ENCODE measurements around the gene XYLB. TPM values are rescaled to one million over a fixed set of nuclear protein-coding genes. Genes with fewer than 3 reads are reported as not detected.
A peak's percentile ranks its signal among the peaks of the same experiment; 100 is the strongest.
"Not testable (repeated sequence)": the region's sequence is repeated elsewhere in the genome, so short reads cannot be mapped to it uniquely, and the experiment has no call there.

Gene XYLB
- total RNA-seq (1 to 10 TPM in 3 of 5 donors, under 1 TPM in 2; 0.59 to 1.9 (median 1.0) TPM), total RNA-seq (0.09 to 7.9 (median 0.83) reads per million in 29 experiments)
- 2.5 TPM for total RNA-seq (2013)

DNA sequence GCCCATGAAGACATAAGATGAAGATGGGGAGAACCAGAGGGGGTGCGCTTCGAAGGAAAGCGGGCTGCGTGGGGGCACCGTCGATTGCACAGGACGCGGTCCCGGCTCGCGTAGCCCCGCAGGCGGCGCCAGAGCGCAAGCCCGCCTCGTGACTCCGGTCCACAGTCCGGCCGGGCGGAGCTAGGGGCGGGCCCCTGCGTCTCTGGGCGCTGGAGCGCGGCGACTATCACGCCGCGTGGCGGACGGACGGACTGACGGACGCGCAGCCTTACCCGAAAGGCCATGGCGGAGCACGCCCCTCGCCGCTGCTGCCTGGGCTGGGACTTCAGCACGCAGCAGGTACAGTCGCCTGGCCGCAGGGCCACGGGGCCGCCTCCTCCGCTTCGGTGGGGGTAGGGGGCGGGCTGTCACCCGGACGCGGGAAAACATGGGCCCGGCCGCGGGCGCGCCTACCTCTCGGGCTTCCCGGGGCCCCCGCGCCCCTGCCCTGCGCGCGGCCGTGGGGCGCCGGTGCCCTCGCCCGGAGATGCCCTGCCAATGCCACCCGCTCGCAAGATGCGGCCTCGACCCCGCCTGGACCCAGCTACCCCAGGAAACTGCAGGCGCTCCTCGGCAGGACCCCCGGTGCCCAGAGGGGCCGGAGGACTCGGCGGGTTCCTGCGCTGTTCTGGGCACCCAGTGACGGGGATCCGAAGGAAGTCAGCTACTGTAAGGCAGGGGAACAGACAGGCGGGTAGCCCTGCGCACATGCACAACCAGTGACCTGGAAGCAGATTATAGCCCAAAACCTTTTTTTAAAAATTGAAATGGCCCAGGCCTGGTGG, at the start of gene XYLB:
Gene XYLB (plus strand): TSS at position 199 of the 824 bp plus-strand sequence. CDS start 84 bp downstream, at position 283.
- ATAC-seq (replicated peaks in 1 of 4) = peak; percentile 97 to 98 (median 98)
- no peak within 1 kb of the TSS for H3K27ac ChIP-seq (ENCODE audit: low read length)
- H3K27ac Mint-ChIP-seq = no peak within 1 kb of the TSS

DNA sequence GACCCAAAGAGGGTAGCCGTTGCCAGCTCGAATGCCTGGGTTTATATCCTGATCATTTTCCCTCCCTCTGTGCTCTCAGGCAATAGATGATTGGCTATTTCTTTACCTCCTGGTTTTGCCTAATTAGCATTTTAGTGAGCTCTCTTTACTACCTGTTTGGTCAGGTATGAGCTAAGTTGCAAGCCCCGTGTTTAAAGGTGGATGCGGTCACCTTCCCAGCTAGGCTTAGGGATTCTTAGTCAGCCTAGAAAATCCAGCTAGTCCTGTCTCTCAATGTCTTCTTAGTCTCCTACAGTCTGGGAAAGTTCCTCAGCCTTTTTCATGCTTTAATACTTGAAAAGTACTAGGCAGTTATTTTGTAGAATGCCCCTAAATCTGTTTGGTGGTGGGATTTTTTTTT, 49.5 kb upstream of the XYLB start:
- H3K36me3 Mint-ChIP-seq; H3K4me3 Mint-ChIP-seq; H3K4me1 Mint-ChIP-seq; ATAC-seq (replicated peaks in 1 of 4); H3K9me3 ChIP-seq; H3K27me3 ChIP-seq (replicated peaks in 1 of 2; ENCODE audit: control insufficient read depth in 2 of 2, extremely low read depth in 1 of 2, insufficient read depth in 2 of 2, low read length in 1 of 2); POLR2A ChIA-PET; H3K27ac ChIP-seq (ENCODE audit: low read length); DNase-seq; H3K4me3 ChIP-seq (ENCODE audit: control insufficient read depth in 1 of 2, extremely low read depth in 1 of 2, low read length in 1 of 2); H3K27ac Mint-ChIP-seq; H3K4me1 ChIP-seq (ENCODE audit: control insufficient read depth in 1 of 2, extremely low read depth in 1 of 2, insufficient read depth in 2 of 2, low read length in 2 of 2); H3K9me3 Mint-ChIP-seq; H3K36me3 ChIP-seq (ENCODE audit: control insufficient read depth in 2 of 2, extremely low read depth in 1 of 2, insufficient read depth in 1 of 2, low read length in 1 of 2); H3K27me3 Mint-ChIP-seq: not testable (repeated sequence)
- CTCF ChIA-PET = interaction anchor here in 1 of 2 donors (1.4 kb wide), 1 partner anchor 180 kb away, joined by 4 read pairs; no protein-coding TSS in a partner anchor
- WGBS (ENCODE audit: insufficient coverage) = 70% methylated on average over 2 of the region's 4 CpGs

More for the DNA sequence above, at the start of gene XYLB:
- H3K36me3 ChIP-seq (ENCODE audit: control insufficient read depth in 2 of 2, extremely low read depth in 1 of 2, insufficient read depth in 1 of 2, low read length in 1 of 2) = no peaks in the 10 kb centered on the region
- CTCF ChIA-PET = interaction anchor here (0.5 to 2.3 kb wide), 11 partner anchors 9 to 372 kb away, joined by 3 to 19 read pairs (median 4); partner anchors contain the start of gene ACAA1 (in 1 of the 2)
- Mint-ChIP-seq H3K27me3 (no peaks in the 10 kb centered on the region), H3K4me1 (peaks cover 3 to 6% (median 4%) of the 10 kb centered on the region in 3 donors), H3K36me3 (no peaks in the 10 kb centered on the region), H3K9me3 (no peaks in the 10 kb centered on the region), H3K4me3 (peak within 1 kb of the TSS in 2 of 3 donors; percentile 75 to 85)
- peaks cover 0 to 14% of the 10 kb centered on the region in 2 experiments for H3K4me1 ChIP-seq (ENCODE audit: control insufficient read depth in 1 of 2, extremely low read depth in 1 of 2, insufficient read depth in 2 of 2, low read length in 2 of 2)
- peak within 1 kb of the TSS; percentile 55 to 59 for H3K4me3 ChIP-seq (ENCODE audit: control insufficient read depth in 1 of 2, extremely low read depth in 1 of 2, low read length in 1 of 2)
- POLR2A ChIA-PET = interaction anchor here in 1 of 2 donors (1.1 kb wide), 1 partner anchor 182 kb away, joined by 4 read pairs; the partner anchor contains the start of gene OXSR1
- peaks cover 0 to 3% of the 10 kb centered on the region in 2 experiments for H3K27me3 ChIP-seq (replicated peaks in 1 of 2; ENCODE audit: control insufficient read depth in 2 of 2, extremely low read depth in 1 of 2, insufficient read depth in 2 of 2, low read length in 1 of 2)
- no peaks in the 10 kb centered on the region for H3K9me3 ChIP-seq
- WGBS (ENCODE audit: insufficient coverage) = 1% methylated on average over 78 of the region's 85 CpGs
- peak; percentile 31 to 79 (median 63) for DNase-seq

DNA sequence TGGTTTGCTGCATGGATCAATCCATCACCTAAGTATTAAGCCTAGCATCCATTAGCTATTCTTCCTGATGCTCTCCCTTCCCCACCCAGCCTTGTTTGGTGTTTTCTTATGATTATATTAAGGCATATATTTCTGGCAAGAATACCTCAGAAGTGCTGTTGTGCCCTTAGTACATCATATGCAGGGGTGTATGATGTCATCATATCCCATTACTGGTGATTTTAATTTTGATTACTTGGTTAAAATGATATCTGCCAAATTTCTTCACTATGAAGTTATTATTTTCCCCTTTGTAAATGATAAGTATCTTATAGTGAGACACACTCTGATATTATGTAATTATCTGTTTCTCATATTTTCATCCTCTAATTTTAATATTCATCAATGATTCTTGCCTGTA, 49.0 kb upstream of the XYLB start:
- no peaks in the 10 kb centered on the region for H3K4me1 Mint-ChIP-seq
- CTCF ChIA-PET = interaction anchor here in 1 of 2 donors (0.7 to 1.4 kb wide), 3 partner anchors 9 to 323 kb away, joined by 3 to 4 read pairs (median 3); no protein-coding TSS in a partner anchor

DNA sequence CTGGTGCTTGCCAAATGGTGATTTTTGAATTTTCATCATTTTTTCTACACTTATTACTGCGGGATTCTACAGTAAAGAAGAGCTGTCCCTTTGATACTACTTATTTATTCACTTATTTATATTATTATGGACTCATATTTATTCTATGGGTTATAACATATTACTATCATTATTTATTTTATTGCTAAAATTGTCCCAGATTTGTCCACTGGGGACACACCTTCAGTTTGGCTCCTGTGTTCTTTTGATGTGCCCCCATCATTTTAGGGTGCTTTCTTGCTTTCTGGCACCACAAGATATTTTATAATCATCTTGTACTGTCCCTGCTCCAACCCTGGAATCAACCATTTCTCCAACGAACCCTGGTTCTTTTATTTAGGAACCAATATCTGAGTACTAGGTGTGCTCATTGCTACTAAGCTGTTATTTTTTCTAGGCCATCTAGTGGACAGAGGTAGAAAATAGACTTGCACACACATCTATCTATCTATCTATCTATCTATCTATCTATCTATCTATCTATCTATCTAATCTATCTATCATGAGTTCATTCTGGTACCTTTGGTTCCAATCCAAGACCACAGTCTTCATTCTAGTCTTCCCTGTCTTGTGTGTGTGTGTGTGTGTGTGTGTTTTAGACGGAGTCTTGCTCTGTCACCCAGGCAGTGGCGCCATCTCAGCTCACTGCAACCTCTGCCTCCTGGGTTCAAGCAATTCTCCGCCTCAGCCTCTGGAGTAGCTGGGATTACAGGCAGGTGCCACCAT, 48.5 kb upstream of the XYLB start:
- H3K27ac ChIP-seq (ENCODE audit: low read length) = no peak overlapping the region
- WGBS (ENCODE audit: insufficient coverage) = no CpG with 5 or more reads among the region's 5 CpGs
- POLR2A ChIA-PET = interaction anchor here in 1 of 2 donors (0.7 kb wide), 1 partner anchor 342 kb away, joined by 6 read pairs; no protein-coding TSS in a partner anchor

More for the DNA sequence above, 49.0 kb upstream of the XYLB start:
- Histone ChIP-seq H3K27ac (ENCODE audit: low read length) (no peak overlapping the region), H3K4me1 (ENCODE audit: control insufficient read depth in 1 of 2, extremely low read depth in 1 of 2, insufficient read depth in 2 of 2, low read length in 2 of 2) (no peaks in the 10 kb centered on the region), H3K36me3 (ENCODE audit: control insufficient read depth in 2 of 2, extremely low read depth in 1 of 2, insufficient read depth in 1 of 2, low read length in 1 of 2) (no peaks in the 10 kb centered on the region), H3K27me3 (replicated peaks in 1 of 2; ENCODE audit: control insufficient read depth in 2 of 2, extremely low read depth in 1 of 2, insufficient read depth in 2 of 2, low read length in 1 of 2) (peaks cover 0 to 5% of the 10 kb centered on the region in 2 experiments), H3K9me3 (no peaks in the 10 kb centered on the region), H3K4me3 (ENCODE audit: control insufficient read depth in 1 of 2, extremely low read depth in 1 of 2, low read length in 1 of 2) (no peak overlapping the region)
- no peak overlapping the region for H3K27ac Mint-ChIP-seq
- no peaks in the 10 kb centered on the region for H3K36me3 Mint-ChIP-seq
- DNase-seq (no peak), ATAC-seq (replicated peaks in 1 of 4) (no peak)
- H3K4me3 Mint-ChIP-seq = no peak overlapping the region
- H3K9me3 Mint-ChIP-seq = no peaks in the 10 kb centered on the region
- POLR2A ChIA-PET = no interaction called here
- no peaks in the 10 kb centered on the region for H3K27me3 Mint-ChIP-seq

DNA sequence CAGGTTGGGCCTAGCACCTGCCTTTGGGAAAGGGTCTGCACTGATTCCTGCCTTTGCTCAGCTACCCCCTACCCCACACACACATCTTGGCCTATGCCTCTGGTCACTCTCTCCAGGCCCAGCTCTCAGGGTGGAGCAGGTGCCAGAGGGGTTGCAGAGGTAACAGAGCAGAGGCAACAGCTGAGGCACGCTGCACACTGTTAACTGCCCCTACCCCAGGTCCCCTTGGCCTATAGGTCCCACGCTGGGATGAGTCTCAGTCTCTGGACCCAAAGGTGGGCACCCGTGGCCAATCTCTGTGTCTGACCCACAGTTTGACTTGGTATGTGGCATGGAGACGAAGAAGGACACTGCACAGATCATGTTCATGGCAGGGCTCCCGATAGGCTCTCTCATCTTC, 39.6 kb upstream of the XYLB start:
- peaks cover 5 to 14% of the 10 kb centered on the region in 2 donors for H3K27me3 Mint-ChIP-seq
- H3K9me3 Mint-ChIP-seq = peaks cover 0 to 3% (median 0%) of the 10 kb centered on the region in 3 donors
- ChIA-PET CTCF (no interaction called here), POLR2A (no interaction called here)
- H3K36me3 Mint-ChIP-seq = peaks cover 4% of the 10 kb centered on the region
- DNase-seq = no peak
- Histone ChIP-seq H3K27ac (ENCODE audit: low read length) (no peak overlapping the region), H3K9me3 (no peaks in the 10 kb centered on the region), H3K27me3 (replicated peaks in 1 of 2; ENCODE audit: control insufficient read depth in 2 of 2, extremely low read depth in 1 of 2, insufficient read depth in 2 of 2, low read length in 1 of 2) (peaks cover 0 to 15% of the 10 kb centered on the region in 2 experiments), H3K4me1 (ENCODE audit: control insufficient read depth in 1 of 2, extremely low read depth in 1 of 2, insufficient read depth in 2 of 2, low read length in 2 of 2) (no peaks in the 10 kb centered on the region), H3K4me3 (ENCODE audit: control insufficient read depth in 1 of 2, extremely low read depth in 1 of 2, low read length in 1 of 2) (no peak overlapping the region), H3K36me3 (ENCODE audit: control insufficient read depth in 2 of 2, extremely low read depth in 1 of 2, insufficient read depth in 1 of 2, low read length in 1 of 2) (no peaks in the 10 kb centered on the region)
- no peak overlapping the region for H3K4me3 Mint-ChIP-seq
- no peak overlapping the region for H3K27ac Mint-ChIP-seq
- WGBS (ENCODE audit: insufficient coverage) = 86% methylated on average over 3 of the region's 5 CpGs
- no peak for ATAC-seq (replicated peaks in 1 of 4)
- H3K4me1 Mint-ChIP-seq = no peaks in the 10 kb centered on the region

More for the DNA sequence above, 48.5 kb upstream of the XYLB start:
- Mint-ChIP-seq H3K9me3 (no peaks in the 10 kb centered on the region), H3K27ac (no peak overlapping the region), H3K36me3 (no peaks in the 10 kb centered on the region), H3K27me3 (no peaks in the 10 kb centered on the region), H3K4me3 (no peak overlapping the region), H3K4me1 (no peaks in the 10 kb centered on the region)
- ATAC-seq (replicated peaks in 1 of 4) (no peak), DNase-seq (peak in 1 of 35 experiments; percentile 14)
- Histone ChIP-seq H3K4me1 (ENCODE audit: control insufficient read depth in 1 of 2, extremely low read depth in 1 of 2, insufficient read depth in 2 of 2, low read length in 2 of 2) (no peaks in the 10 kb centered on the region), H3K4me3 (ENCODE audit: control insufficient read depth in 1 of 2, extremely low read depth in 1 of 2, low read length in 1 of 2) (no peak overlapping the region), H3K9me3 (no peaks in the 10 kb centered on the region), H3K36me3 (ENCODE audit: control insufficient read depth in 2 of 2, extremely low read depth in 1 of 2, insufficient read depth in 1 of 2, low read length in 1 of 2) (no peaks in the 10 kb centered on the region), H3K27me3 (replicated peaks in 1 of 2; ENCODE audit: control insufficient read depth in 2 of 2, extremely low read depth in 1 of 2, insufficient read depth in 2 of 2, low read length in 1 of 2) (peaks cover 0 to 3% of the 10 kb centered on the region in 2 experiments)
- CTCF ChIA-PET = interaction anchor here in 1 of 2 donors (0.7 to 1.4 kb wide), 4 partner anchors 10 to 324 kb away, joined by 3 to 4 read pairs (median 3); no protein-coding TSS in a partner anchor

DNA sequence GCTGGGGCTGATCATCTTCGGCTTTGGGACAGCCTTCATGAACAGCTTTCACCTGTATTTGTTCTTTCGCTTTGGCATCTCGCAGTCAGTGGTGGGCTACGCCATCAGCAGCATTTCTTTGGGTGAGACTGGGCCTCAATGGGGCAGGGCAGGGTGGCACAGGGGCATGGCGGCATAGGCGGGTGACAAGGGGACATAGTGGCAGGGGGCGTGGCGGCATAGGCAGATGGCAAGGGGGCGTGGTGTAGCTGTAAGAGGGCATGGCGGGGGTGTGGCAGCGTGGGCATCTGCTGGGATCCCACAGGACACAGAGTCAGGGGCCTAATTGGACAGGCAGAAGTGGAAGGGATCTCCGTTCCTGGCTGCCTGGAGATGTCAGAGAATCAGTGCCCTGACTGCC, 39.0 kb upstream of the XYLB start:
- Histone ChIP-seq H3K36me3 (ENCODE audit: control insufficient read depth in 2 of 2, extremely low read depth in 1 of 2, insufficient read depth in 1 of 2, low read length in 1 of 2) (no peaks in the 10 kb centered on the region), H3K9me3 (no peaks in the 10 kb centered on the region), H3K4me3 (ENCODE audit: control insufficient read depth in 1 of 2, extremely low read depth in 1 of 2, low read length in 1 of 2) (no peak overlapping the region), H3K27ac (ENCODE audit: low read length) (no peak overlapping the region), H3K4me1 (ENCODE audit: control insufficient read depth in 1 of 2, extremely low read depth in 1 of 2, insufficient read depth in 2 of 2, low read length in 2 of 2) (no peaks in the 10 kb centered on the region), H3K27me3 (replicated peaks in 1 of 2; ENCODE audit: control insufficient read depth in 2 of 2, extremely low read depth in 1 of 2, insufficient read depth in 2 of 2, low read length in 1 of 2) (peaks cover 0 to 15% of the 10 kb centered on the region in 2 experiments)
- ChIA-PET POLR2A (no interaction called here), CTCF (no interaction called here)
- H3K27ac Mint-ChIP-seq = no peak overlapping the region
- peaks cover 5 to 14% of the 10 kb centered on the region in 2 donors for H3K27me3 Mint-ChIP-seq
- 83% methylated on average over 10 of the region's 12 CpGs for WGBS (ENCODE audit: insufficient coverage)
- no peak overlapping the region for H3K4me3 Mint-ChIP-seq
- H3K4me1 Mint-ChIP-seq = no peaks in the 10 kb centered on the region
- ATAC-seq (replicated peaks in 1 of 4) (no peak), DNase-seq (no peak)
- H3K36me3 Mint-ChIP-seq = peaks cover 4% of the 10 kb centered on the region
- H3K9me3 Mint-ChIP-seq = peaks cover 0 to 3% (median 0%) of the 10 kb centered on the region in 3 donors
